ENCODE measurements around the gene PCDHGC5.

The PCDHGC5 gene

GRCh38 chr5:141491323-141492167 lies 2.7 kb downstream of the PCDHGC5 start:
- DNase-seq = no peak

- DNase-seq = no peak
Observed at GRCh38 chr5:141492168-141492885, 3.4 kb downstream of the PCDHGC5 start.

DNA sequence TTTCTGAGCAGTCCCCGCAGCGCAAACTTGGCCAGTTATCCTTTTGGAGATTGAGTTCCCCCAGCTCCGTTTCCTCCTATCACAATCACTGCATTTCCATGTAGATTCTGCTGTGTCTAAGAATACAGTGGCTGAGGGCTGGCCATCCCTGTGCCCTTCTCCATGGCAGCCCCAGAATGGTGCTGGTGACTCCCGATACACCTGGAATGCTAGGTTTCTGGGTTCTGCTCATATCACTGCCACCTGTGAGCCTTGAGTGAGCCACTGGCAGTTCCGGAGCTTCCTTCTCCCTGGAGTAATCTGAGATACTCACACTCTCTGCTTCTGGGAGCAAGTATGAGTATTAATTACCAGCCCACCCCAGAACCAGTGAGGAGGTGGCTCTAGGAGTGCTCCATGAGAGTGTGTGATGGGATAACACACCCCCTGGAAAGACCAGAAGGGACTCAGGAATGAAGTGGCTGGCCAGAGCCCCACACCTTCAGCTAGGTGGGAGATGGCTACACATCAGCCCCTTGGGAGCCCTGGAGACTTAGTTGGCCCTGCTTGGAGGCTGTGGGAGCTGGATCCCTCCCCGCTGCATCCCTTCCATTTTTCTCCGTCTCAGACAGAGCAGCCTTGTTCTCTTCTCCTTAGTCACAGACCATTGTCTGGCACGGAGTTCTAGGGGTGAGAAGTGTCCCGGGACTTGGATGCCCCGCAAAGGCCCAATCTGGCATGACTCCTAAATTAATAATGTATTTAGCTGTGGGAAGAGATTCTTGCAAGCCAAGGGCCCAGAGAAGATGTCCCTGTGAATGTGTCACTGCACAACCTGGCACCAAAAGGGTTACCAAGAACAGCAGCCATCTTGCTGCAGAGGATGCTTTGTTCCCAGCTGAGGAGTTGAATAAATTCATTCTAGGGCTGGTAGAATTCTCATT lies 4.9 kb downstream of the PCDHGC5 start:
- no peak for DNase-seq

DNA sequence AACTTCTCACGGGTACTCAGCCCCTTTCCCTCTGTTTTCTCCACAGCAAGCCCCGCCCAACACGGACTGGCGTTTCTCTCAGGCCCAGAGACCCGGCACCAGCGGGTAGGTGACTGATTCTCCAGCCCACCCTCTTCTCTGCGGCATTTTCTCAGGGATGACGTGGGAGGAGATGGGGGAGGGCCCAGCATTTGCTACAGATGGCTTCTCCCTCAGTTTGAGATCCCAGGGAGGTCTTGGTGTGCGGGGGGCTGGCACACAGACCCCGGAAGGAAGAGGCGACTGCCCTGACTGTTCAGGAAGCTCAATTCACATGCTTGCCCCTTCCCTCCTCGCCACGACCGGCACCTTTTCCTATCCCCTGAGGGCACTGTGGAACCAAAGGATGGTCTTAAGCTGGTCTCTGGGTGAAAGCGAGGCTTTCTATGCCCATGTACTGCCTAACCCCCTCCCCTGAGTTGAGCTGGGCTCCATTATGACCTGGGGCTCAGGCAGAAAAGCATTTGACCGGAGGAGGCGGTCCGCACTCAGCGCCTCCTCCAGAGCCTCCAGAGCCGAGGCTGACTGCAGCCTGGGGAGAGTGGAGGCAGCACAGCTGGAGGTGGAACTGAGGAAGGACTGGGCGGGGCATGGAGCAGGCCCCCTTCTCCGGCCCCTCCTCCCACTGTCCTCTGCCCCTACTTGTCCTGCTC lies 6.0 kb downstream of the PCDHGC5 start:
- DNase-seq = no peak

GRCh38 chr5:141495453-141495811 lies 6.6 kb downstream of the PCDHGC5 start:
- no peak for DNase-seq

DNA sequence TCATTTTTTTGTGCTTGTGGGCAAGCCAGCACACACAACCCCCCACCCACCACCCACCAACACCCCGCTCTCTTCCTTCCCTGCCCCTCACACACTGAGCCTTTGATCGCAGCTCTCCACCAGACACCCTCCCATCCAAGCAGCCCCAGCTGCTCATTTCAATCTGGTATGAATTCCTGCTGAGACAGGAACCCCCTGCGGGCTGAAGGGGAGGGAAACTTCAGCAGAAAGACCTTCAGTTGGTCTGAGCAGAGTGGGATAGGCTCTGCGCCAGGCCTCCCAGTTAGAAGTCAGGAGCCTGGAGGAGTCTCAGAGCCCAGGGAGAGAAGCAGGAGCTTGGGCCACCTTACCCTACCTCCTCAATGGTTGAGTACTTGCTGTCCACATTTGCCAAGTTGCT lies 7.2 kb downstream of the PCDHGC5 start:
- DNase-seq = no peak

DNA sequence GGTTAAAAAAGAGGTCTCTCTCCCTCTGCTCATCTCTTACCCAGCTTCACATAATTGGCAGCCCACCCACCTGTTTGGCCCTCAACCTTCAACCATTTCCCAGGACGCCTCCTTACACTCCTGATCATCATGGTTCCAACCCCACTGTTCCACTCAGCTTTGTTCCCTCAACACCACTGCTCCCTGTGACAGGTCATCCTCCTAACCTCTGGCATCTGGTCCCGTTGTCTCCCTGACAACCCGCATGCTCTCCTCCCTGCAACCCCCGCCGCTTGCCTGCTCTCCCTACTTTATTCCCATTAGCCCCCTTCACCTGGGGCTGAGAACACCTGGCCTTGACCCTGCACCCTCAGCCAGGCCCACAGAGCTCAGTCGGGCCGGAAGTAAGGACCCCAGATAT lies 12.9 kb downstream of the PCDHGC5 start:
- no peak for DNase-seq

DNA sequence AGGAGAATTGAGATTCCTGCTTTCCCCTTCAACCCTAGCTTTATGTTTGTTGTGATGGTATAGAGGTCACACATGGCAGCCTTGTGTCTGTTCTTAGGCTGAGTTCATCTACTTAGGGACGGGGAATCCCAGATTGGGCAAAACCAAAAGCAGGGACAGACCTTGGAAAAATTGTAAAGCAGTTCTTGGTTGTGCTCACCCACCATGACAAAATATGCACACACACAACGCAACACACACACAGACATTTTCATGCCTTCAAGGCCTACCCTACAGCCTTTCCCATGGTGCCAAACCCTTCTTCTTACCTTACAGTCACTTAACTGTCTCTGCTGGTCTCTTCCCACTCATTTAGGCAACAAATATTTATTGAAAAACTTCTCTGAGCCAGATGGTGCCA lies 14.8 kb downstream of the PCDHGC5 start:
- DNase-seq = no peak

GRCh38 chr5:141504216-141504615 lies 15.3 kb downstream of the PCDHGC5 start:
- DNase-seq = no peak

DNA sequence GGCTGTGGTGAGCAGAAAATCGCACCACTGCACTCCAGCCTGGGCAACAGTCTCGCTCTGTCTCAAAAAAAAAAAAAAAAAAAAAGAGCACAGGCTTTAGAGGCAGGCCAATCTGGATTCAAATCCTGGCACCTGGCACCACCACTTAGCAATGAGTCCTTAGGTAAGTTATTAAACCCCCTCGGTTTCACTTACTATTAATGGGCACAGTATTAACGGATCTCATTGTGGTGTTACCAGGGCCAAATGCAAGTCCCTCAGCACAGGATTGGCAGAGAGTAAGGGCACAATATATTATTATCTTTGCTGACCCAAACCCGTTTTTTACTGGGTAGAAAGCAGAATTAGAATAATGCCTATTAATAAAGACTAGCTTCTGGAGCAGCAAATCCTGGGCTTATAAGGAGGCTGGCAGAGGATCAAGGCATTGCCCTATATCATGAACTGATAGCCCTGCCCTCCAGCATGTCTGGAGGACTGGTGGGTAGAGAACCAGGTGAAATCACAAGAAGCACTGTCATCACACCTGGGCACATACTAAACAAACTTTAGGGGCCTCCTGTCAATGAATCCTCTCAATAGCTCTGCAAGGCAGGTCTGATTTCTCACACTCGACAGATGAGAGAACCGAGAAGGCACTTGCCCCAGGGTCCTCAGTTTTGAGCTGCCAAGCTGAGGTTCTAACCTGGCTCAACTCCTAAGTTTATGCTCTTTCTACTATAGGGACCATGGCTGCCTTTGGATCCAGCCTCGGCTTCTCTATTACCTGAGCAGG lies 17.7 kb downstream of the PCDHGC5 start:
- no peak for DNase-seq

DNA sequence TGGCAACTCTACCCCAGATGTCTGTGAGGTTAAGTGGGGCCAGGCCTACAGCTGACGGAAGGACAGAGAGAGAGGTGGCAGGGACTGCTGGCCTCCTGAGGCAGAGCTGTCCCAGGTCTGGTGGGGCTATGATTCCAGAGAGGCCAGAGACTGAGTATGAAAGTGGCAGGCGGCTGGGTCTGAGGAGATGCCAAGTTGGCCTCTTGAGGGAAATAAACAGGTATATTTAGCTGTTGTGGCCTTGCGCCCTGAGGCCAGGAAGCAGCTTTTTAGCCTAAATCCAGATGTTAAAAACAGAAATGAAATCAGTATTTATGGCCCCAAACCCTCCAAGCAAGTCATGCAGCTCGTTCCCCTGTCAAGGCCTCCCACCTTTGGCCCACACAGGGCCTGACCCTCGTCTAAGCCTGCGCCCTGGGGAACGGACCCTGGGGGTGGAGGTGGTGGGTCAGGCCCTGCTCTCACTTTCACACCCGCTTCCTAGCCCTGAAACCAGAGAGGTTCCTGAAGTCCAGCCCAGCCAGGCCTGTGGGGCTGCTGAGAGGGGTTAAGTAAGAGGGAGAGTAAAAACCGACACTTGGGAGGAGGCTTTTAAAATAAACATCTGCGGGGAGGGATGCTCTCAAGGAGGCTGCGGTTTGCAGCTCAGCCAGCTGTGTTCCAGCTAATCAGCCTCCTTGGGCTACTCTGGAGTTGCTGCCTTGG lies 18.7 kb downstream of the PCDHGC5 start:
- DNase-seq = no peak

DNA sequence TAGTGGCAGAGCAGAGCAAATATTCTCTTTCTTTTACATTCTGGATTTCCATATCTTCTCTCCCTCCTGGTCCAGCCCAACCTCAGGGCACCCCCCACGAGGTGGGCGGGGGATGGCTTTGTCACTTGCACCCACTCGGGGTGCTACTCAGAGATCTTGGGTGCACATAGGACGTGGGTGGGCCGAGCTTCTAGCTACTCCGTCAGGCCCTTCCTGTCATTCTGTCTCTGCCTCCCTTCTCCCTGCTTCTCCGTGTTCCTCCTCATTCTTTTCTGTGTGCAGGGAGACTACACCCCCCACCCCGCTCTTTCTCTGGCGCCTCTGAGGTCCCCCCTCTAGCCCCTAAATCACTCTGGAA lies 19.5 kb downstream of the PCDHGC5 start:
- DNase-seq = no peak

- DNase-seq = no peak
Observed at GRCh38 chr5:141508798-141509611, 20.1 kb downstream of the PCDHGC5 start.

- no peak for DNase-seq
Observed at GRCh38 chr5:141510160-141510559, 21.3 kb downstream of the PCDHGC5 start.

GRCh38 chr5:141510850-141511601 lies 22.1 kb downstream of the PCDHGC5 start:
- no peak for DNase-seq

GRCh38 chr5:141511771-141512325 lies 23.0 kb downstream of the PCDHGC5 start:
- no peak for DNase-seq

DNA sequence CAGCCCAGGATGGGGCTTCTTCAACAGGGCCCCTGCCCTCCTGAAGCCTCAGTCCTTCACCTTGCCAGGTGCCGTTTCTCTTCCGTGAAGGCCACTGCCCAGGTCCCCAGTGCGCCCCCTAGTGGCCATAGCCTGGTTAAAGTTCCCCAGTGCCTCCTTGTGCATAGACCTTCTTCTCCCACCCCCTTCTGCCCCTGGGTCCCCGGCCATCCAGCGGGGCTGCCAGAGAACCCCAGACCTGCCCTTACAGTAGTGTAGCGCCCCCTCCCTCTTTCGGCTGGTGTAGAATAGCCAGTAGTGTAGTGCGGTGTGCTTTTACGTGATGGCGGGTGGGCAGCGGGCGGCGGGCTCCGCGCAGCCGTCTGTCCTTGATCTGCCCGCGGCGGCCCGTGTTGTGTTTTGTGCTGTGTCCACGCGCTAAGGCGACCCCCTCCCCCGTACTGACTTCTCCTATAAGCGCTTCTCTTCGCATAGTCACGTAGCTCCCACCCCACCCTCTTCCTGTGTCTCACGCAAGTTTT lies 23.6 kb downstream of the PCDHGC5 start:
- no peak for DNase-seq

GRCh38 chr5:141512911-141513626 lies 24.2 kb downstream of the PCDHGC5 start:
- DNase-seq = no peak
